ENCODE results near the gene ZNF200. TPM values are rescaled to one million over a fixed set of nuclear protein-coding genes. Genes with fewer than 3 reads are reported as not detected.

ZNF200 gene
- total and polyA plus RNA-seq, 2 of the 13 experiments (the other 11 are each of a cell fraction or from before 2014, with no cell fraction given), result 3.5 to 16.5 TPM

GRCh38 chr16:3234857-3235561 lies at the start of gene ZNF200 (continued):
- TF ChIP-seq ZUFSP (CRISPR knock-in tag; IDR thresholded peaks at IDR 0.05; ENCODE audit: borderline replicate concordance) (no peak), NFATC3 (CRISPR knock-in tag; IDR thresholded peaks at IDR 0.05) (peak; percentile 83; the same call in 1 of the 2 replicates), ZSCAN30 (CRISPR knock-in tag; IDR thresholded peaks at IDR 0.05) (no peak), ISL2 (CRISPR knock-in tag; IDR thresholded peaks at IDR 0.05) (no peak), ZNF10 (CRISPR knock-in tag; IDR thresholded peaks at IDR 0.05; ENCODE audit: borderline replicate concordance, low read depth) (no peak), ZIK1 (CRISPR knock-in tag; IDR thresholded peaks at IDR 0.05; ENCODE audit: borderline replicate concordance, low read depth) (no peak), NKX3-1 (CRISPR knock-in tag; IDR thresholded peaks at IDR 0.05) (0 out of 2 replicates have a peak, but pooled peaks have one; percentile 42), CTCF (CRISPR knock-in tag; IDR thresholded peaks at IDR 0.05) (no peak), TRIM24 (CRISPR knock-in tag; IDR thresholded peaks at IDR 0.05) (no peak), ZNF343 (CRISPR knock-in tag; IDR thresholded peaks at IDR 0.05) (peak; percentile 58; the same call in 1 of the 2 replicates), CSRNP2 (CRISPR knock-in tag; conservative IDR thresholded peaks at IDR 0.05; ENCODE audit: low read depth) (no peak), KMT2B (CRISPR knock-in tag; IDR thresholded peaks at IDR 0.05) (peak; percentile 85), MEIS2 (CRISPR knock-in tag; IDR thresholded peaks at IDR 0.05) (peak; percentile 63; the same call in 1 of the 2 replicates), PHF21A (CRISPR knock-in tag; IDR thresholded peaks at IDR 0.05) (peak; percentile 25; the same call in 1 of the 2 replicates), SOX13 (IDR thresholded peaks at IDR 0.05) (no peak), SOX13 (CRISPR knock-in tag; conservative IDR thresholded peaks at IDR 0.05 in 1 of 2, IDR thresholded peaks at IDR 0.05 in 1 of 2) (no peak), SKIL (CRISPR knock-in tag; IDR thresholded peaks at IDR 0.05; ENCODE audit: borderline replicate concordance) (no peak), ZNF75D (CRISPR knock-in tag; IDR thresholded peaks at IDR 0.05; ENCODE audit: borderline replicate concordance) (no peak), ZNF446 (CRISPR knock-in tag; IDR thresholded peaks at IDR 0.05) (no peak), ZNF572 (CRISPR knock-in tag; IDR thresholded peaks at IDR 0.05) (no peak), PBX2 (CRISPR knock-in tag; IDR thresholded peaks at IDR 0.05) (peak; percentile 78), SYNCRIP (IDR thresholded peaks at IDR 0.05; ENCODE audit: insufficient read depth, low read depth, low read length) (no peak)

Measured in HepG2 (cell line).